Osteocyte (in vitro differentiated cells): ENCODE measurements around the gene HNRNPM. TPM values are rescaled to one million over a fixed set of nuclear protein-coding genes. Genes with fewer than 3 reads are reported as not detected.
"Not testable (repeated sequence)": the region's sequence is repeated elsewhere in the genome, so short reads cannot be mapped to it uniquely, and the experiment has no call there.

Experiments used
- DNase-seq: peaks from one replicate; pipeline ENCODE4 v3.0.0; 2021; ENCODE audit warnings: mixed read lengths; ENCODE audit not compliant: unreplicated experiment; ENCODE audit errors: extremely low spot score
- H3K27ac Mint-ChIP-seq: one replicate; pipeline ENCODE4 v1.8.0; 2021; ENCODE audit warnings: mild to moderate bottlenecking, mixed read lengths; ENCODE audit not compliant: unreplicated experiment
- H3K27me3 Mint-ChIP-seq: one replicate; pipeline ENCODE4 v1.8.0; 2021; ENCODE audit warnings: mixed read lengths; ENCODE audit not compliant: unreplicated experiment
- H3K36me3 Mint-ChIP-seq: one replicate; pipeline ENCODE4 v1.8.0; 2021; ENCODE audit warnings: mixed read lengths; ENCODE audit not compliant: unreplicated experiment
- H3K4me1 Mint-ChIP-seq: one replicate; pipeline ENCODE4 v1.8.0; 2021; ENCODE audit warnings: mixed read lengths; ENCODE audit not compliant: unreplicated experiment
- H3K4me3 Mint-ChIP-seq: one replicate; pipeline ENCODE4 v1.8.0; 2021; ENCODE audit warnings: mild to moderate bottlenecking, moderate library complexity, mixed read lengths; ENCODE audit not compliant: unreplicated experiment
- H3K9me3 Mint-ChIP-seq: one replicate; pipeline ENCODE4 v1.8.0; 2021; ENCODE audit warnings: mixed read lengths; ENCODE audit not compliant: unreplicated experiment
- total RNA-seq: library from RNA; stranded (reverse); gene quantifications from 2 replicates; pipeline ENCODE4 v1.2.1, GENCODE V29; 2021
- TF ChIP-seq, protein P1 (sequence below): fragments of 200-600 bp; sonication (generic); IDR thresholded peaks from 2 replicates; pipeline ENCODE4 v1.5.0; 2021; ENCODE audit warnings: antibody characterized with exemption, mild to moderate bottlenecking, moderate library complexity

The HNRNPM gene
- total RNA-seq, 1 donor from 2014 or later: 156 TPM

DNA sequence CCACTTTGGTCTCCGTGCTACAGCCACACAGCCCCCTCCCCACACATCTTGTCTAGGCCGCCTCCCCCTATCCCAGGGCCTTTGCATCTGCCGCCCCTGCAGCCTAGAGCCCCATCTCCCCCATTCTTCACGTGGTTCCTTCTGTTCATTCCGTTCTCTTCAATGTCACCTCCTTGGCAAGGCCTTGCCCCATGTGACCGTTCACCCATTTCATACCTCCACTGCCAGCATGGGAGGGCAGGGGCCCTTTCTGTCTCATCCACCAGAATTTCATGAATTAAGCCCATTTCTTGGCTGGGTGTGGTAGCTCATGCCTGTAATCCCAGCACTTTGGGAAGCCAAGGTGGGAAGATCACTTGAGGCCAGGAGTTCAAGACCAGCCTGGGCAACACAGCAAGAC is 15.7 kb upstream of the HNRNPM start:
- Mint-ChIP-seq H3K9me3 (no peaks in the 10 kb centered on the region), H3K27me3 (no peaks in the 10 kb centered on the region), H3K4me1 (peaks cover 19% of the 10 kb centered on the region), H3K36me3 (peaks cover 11% of the 10 kb centered on the region), H3K27ac (no peak overlapping the region), H3K4me3 (no peak overlapping the region)
- TF ChIP-seq, protein P1, sequence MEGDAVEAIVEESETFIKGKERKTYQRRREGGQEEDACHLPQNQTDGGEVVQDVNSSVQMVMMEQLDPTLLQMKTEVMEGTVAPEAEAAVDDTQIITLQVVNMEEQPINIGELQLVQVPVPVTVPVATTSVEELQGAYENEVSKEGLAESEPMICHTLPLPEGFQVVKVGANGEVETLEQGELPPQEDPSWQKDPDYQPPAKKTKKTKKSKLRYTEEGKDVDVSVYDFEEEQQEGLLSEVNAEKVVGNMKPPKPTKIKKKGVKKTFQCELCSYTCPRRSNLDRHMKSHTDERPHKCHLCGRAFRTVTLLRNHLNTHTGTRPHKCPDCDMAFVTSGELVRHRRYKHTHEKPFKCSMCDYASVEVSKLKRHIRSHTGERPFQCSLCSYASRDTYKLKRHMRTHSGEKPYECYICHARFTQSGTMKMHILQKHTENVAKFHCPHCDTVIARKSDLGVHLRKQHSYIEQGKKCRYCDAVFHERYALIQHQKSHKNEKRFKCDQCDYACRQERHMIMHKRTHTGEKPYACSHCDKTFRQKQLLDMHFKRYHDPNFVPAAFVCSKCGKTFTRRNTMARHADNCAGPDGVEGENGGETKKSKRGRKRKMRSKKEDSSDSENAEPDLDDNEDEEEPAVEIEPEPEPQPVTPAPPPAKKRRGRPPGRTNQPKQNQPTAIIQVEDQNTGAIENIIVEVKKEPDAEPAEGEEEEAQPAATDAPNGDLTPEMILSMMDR: no peak
- no peak for DNase-seq

DNA sequence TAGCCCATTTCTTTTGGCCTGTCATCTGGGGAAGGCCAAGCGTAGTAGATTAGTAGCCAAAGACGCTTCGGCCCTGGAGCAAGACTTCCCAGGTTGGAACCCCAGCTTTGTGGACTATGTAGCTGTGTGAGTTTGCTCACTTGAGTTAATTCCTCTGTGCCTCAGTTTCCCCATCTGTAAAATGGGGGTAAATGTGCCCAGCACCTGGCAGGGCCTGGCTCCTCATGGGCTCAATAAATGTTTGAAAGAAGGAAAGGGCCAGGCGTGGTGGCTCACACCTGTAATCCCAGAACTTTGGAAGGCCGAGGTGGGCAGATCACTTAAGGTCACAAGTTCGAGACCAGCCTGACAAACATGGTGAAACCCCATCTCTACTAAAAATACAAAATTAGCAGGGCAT is 14.9 kb upstream of the HNRNPM start:
- no peak for DNase-seq
- Mint-ChIP-seq H3K36me3 (peaks cover 11% of the 10 kb centered on the region), H3K27me3 (no peaks in the 10 kb centered on the region), H3K4me1 (peaks cover 19% of the 10 kb centered on the region), H3K27ac (no peak overlapping the region), H3K9me3 (no peaks in the 10 kb centered on the region), H3K4me3 (no peak overlapping the region)
- TF ChIP-seq, protein P1: no peak

DNA sequence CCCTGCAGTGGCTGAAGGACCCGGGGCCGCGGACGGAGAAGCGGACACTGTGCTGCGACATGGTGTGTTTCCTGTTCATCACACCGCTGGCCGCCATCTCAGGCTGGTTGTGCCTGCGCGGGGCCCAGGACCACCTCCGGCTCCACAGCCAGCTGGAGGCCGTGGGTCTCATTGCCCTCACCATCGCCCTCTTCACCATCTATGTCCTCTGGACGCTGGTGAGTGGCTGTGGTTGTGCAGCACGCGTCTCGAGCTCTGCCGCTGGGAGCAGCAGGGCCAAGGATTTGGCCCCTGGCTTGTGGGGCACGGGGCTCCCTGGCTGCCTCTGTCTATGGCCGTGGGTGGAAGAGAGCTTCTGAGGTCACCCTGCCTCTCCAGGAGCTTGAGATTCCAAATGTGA is 14.1 kb upstream of the HNRNPM start:
- no peaks in the 10 kb centered on the region for H3K9me3 Mint-ChIP-seq
- H3K27ac Mint-ChIP-seq: no peak overlapping the region
- H3K4me1 Mint-ChIP-seq: peaks cover 24% of the 10 kb centered on the region
- TF ChIP-seq, protein P1: no peak
- peaks cover 11% of the 10 kb centered on the region for H3K36me3 Mint-ChIP-seq
- H3K4me3 Mint-ChIP-seq: no peak overlapping the region
- no peak for DNase-seq
- H3K27me3 Mint-ChIP-seq: no peaks in the 10 kb centered on the region

DNA sequence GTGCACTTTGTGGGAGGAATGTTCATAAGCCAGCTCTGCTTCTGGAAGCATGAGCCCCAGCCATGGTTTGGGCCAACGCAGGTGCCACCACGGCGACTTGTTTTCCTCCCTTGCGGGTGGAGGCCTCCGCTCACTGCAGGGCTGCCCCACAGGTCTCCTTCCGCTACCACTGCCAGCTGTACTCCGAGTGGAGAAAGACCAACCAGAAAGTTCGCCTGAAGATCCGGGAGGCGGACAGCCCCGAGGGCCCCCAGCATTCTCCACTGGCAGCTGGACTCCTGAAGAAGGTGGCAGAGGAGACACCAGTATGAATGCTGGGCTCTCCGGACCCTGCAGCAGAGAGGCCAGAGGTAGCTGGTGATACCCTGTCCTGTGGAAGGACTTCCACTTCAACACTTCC is 6.5 kb upstream of the HNRNPM start:
- Mint-ChIP-seq H3K27me3 (no peaks in the 10 kb centered on the region), H3K27ac (no peak overlapping the region), H3K36me3 (peaks cover 2% of the 10 kb centered on the region), H3K9me3 (no peaks in the 10 kb centered on the region), H3K4me1 (peaks cover 30% of the 10 kb centered on the region), H3K4me3 (no peak overlapping the region)
- TF ChIP-seq, protein P1: no peak
- no peak for DNase-seq

DNA sequence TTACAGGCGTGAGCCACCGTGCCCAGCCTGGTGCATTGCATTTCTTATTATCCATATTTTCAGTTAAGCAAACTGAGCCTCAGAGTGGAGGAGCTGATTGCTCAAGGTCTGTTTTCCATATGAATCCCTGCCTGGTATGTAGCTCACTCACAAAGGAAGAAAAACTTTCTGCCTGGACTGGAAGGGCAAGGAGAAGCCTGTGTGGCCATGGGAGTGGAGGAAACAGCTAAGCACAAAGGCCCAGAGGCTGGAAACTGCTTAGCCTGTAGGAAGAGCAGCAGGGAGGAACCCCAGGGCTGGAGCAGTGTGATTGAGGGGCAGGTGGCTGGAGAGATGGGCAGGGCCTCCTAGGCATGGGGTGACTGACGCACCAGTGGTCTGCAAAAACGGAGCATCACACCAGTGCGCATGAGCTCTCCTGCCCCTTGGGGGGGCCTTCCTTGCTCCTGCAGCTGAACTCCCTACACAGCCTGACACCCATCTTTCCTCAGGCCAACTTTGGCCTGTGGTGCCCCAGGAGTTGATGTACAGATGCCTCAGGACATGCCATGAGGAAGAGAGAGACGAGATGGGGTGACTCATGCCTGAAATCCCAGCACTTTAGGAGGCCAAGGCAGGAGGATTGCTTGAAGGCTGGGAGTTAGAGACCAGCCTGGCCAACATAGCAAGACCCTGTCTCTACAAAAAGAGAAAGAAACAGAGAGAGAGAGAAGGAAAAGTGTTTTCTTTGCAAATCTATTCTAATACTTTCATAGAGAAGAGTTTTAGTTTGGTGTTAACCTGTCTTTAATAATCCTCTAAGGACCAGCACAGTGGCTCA is 2.8 kb upstream of the HNRNPM start:
- Mint-ChIP-seq H3K4me3 (peak overlapping the region; percentile 24), H3K4me1 (peaks cover 30% of the 10 kb centered on the region), H3K27me3 (no peaks in the 10 kb centered on the region), H3K27ac (no peak overlapping the region), H3K36me3 (peaks cover 3% of the 10 kb centered on the region), H3K9me3 (no peaks in the 10 kb centered on the region)
- TF ChIP-seq, protein P1: no peak
- no peak for DNase-seq

DNA sequence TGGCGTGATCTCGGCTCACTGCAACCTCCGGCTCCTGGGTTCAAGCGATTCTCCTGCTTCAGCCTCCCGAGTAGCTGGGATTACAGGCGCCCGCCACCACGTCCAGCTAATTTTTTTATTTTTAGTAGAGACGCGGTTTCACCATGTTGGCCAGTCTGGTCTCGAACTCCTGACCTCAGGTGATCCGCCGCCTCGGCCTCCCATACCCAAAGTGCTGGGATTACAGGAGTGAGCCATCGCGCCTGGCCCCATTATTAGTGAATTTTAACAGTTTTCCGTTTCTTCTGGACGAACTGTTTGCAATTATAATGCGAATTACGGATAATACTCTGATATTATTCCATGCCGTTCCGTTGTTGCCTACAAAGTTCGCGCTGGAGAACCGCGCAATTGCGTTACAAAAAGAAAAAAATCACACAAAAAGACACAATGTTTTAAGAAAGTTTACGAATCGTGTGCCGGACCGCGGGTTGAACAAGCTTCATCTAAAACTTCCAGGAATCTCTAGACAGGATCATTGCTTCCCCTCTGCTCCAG is 567 bp upstream of the HNRNPM start:
- Mint-ChIP-seq H3K27ac (peak overlapping the region; percentile 89), H3K4me1 (peaks cover 38% of the 10 kb centered on the region), H3K4me3 (peak overlapping the region; percentile 93)
- not testable (repeated sequence) for H3K9me3 Mint-ChIP-seq, H3K36me3 Mint-ChIP-seq, H3K27me3 Mint-ChIP-seq, DNase-seq
